MCF 10A (cell line): Measurements from ENCODE around the gene ADRB1. TPM values are rescaled to one million over a fixed set of nuclear protein-coding genes. Genes with fewer than 3 reads are reported as not detected.

Experiments used
- BruUV-seq: library from RNA; stranded (reverse); fragments of 400-500 nt; replicated peaks from 2 replicates; lab custom pipeline; 2021; lab: Mats Ljungman, UMichigan
- CTCF ChIA-PET: fragments of 300-600 bp; sonication (Branson Sonifier 250); formaldehyde crosslinking; extraction: SDS; loops from one replicate; lab custom pipeline; 2021; ENCODE audit warnings: antibody characterized with exemption, inconsistent platforms; lab: Yijun Ruan, JAX
- POLR2A ChIA-PET: fragments of 300-600, 350-650 bp; sonication (Branson Sonifier 250); formaldehyde crosslinking; extraction: SDS; loops from one replicate; lab custom pipeline; 2020; ENCODE audit warnings: antibody characterized with exemption, inconsistent platforms; lab: Yijun Ruan, JAX
- DNase-seq: peaks from one replicate; pipeline ENCODE4 v3.0.0-alpha.2; 2018; ENCODE audit not compliant: unreplicated experiment
- H3K27ac Mint-ChIP-seq: one replicate; pipeline ENCODE4 v1.8.0; 2022; ENCODE audit warnings: mild to moderate bottlenecking, low read depth, mixed read lengths; ENCODE audit not compliant: unreplicated experiment
- H3K27me3 Mint-ChIP-seq: one replicate; pipeline ENCODE4 v1.8.0; 2022; ENCODE audit warnings: mixed read lengths; ENCODE audit not compliant: insufficient read depth, unreplicated experiment
- H3K36me3 Mint-ChIP-seq: one replicate; pipeline ENCODE4 v1.8.0; 2022; ENCODE audit warnings: mild to moderate bottlenecking, moderate library complexity, mixed read lengths; ENCODE audit not compliant: insufficient read depth, unreplicated experiment
- H3K4me1 Mint-ChIP-seq: one replicate; pipeline ENCODE4 v1.8.0; 2022; ENCODE audit warnings: mixed read lengths; ENCODE audit not compliant: insufficient read depth, unreplicated experiment
- H3K4me3 Mint-ChIP-seq: one replicate; pipeline ENCODE4 v1.8.0; 2022; ENCODE audit warnings: mild to moderate bottlenecking, moderate library complexity, mixed read lengths; ENCODE audit not compliant: unreplicated experiment
- H3K9me3 Mint-ChIP-seq: one replicate; pipeline ENCODE4 v1.8.0; 2022; ENCODE audit warnings: mixed read lengths; ENCODE audit not compliant: unreplicated experiment
- intact Hi-C: fragments of 100-400 bp; cut with micrococcal nuclease; formaldehyde crosslinking; loops from 2 replicates; pipeline ENCODE4 v1.14.1; 2022
- total RNA-seq: library from RNA; stranded (reverse); gene quantifications from 2 replicates; pipeline ENCODE4 v1.2.3, GENCODE V29; 2022
- TF ChIP-seq, protein P1 (sequence below): fragments of 200-600 bp; IDR thresholded peaks from one replicate; pipeline ENCODE4 v1.8.0; 2022; ENCODE audit warnings: antibody characterized with exemption, mild to moderate bottlenecking; ENCODE audit not compliant: unreplicated experiment

The ADRB1 gene
- total RNA-seq, 1 experiment from 2014 or later: 0.28 TPM

DNA sequence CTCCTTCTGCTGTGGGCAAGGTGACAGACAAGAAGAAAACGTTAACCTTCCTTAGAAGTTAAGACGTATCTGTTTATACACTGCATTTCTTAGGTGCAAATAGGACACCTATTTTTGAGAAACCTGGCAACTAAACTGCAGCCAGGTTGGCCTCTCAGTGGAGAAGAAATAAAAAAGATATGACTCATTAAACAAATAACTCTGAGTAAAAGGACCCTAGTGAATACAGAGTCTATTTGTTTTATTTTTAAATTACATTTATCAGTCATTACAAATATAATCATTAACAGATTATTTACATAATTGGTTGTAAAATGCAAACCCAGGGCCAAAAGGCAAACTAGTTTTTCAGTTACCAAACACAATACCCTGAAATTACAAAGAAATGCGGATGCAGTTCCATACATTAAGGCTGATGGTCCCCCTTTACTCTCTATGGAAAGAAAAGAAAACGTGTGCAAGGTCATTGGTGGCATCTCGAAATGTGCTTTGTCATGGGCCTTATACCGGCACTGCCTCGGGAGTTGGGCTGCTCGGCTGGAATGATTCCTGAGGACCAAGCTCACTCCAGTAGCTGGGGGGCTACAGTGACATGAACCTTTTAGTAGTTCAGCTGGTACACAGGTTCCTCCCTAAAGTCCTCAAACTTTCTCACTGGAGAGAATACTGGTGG is 38.4 kb downstream of the ADRB1 start:
- DNase-seq: no peak
- POLR2A ChIA-PET: interaction anchor here (0.7 kb wide), 1 partner anchor 43 kb away, joined by 4 read pairs; no protein-coding TSS in a partner anchor

DNA sequence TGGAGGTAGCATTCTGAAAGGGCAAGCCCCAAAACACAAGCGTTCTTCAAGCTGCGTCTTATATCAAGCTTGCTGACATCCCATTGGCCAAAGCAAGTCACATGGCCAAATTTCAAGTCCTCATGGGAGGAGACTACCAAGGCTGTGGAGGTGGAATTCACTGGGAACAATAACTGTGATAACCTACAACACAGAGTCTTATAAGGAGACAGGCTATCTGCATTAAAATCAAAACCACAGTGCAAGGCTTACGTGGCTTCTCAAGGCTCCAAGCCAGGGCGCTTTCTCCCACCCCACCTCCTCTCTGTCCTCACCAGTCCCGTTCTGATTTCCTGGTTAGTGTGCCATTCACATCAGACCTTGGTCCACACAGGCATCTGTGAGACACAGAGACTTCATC is 39.4 kb downstream of the ADRB1 start:
- POLR2A ChIA-PET: no interaction called here
- CTCF ChIA-PET: no interaction called here
- no TSS peak for BruUV-seq
- Mint-ChIP-seq H3K4me3 (no peak overlapping the region), H3K27me3 (no peaks in the 10 kb centered on the region), H3K27ac (no peak overlapping the region), H3K4me1 (peaks cover 4% of the 10 kb centered on the region), H3K36me3 (peaks cover 6% of the 10 kb centered on the region), H3K9me3 (no peaks in the 10 kb centered on the region)
- TF ChIP-seq, protein P1, sequence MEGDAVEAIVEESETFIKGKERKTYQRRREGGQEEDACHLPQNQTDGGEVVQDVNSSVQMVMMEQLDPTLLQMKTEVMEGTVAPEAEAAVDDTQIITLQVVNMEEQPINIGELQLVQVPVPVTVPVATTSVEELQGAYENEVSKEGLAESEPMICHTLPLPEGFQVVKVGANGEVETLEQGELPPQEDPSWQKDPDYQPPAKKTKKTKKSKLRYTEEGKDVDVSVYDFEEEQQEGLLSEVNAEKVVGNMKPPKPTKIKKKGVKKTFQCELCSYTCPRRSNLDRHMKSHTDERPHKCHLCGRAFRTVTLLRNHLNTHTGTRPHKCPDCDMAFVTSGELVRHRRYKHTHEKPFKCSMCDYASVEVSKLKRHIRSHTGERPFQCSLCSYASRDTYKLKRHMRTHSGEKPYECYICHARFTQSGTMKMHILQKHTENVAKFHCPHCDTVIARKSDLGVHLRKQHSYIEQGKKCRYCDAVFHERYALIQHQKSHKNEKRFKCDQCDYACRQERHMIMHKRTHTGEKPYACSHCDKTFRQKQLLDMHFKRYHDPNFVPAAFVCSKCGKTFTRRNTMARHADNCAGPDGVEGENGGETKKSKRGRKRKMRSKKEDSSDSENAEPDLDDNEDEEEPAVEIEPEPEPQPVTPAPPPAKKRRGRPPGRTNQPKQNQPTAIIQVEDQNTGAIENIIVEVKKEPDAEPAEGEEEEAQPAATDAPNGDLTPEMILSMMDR: no peak
- intact Hi-C loops: no loop called here
- no peak for DNase-seq

More for the DNA sequence above, 38.4 kb downstream of the ADRB1 start:
- Mint-ChIP-seq H3K27me3 (no peaks in the 10 kb centered on the region), H3K4me1 (peaks cover 4% of the 10 kb centered on the region), H3K36me3 (peaks cover 6% of the 10 kb centered on the region), H3K27ac (no peak overlapping the region), H3K9me3 (no peaks in the 10 kb centered on the region), H3K4me3 (no peak overlapping the region)
- TF ChIP-seq, protein P1: no peak
- intact Hi-C loops: no loop called here
- CTCF ChIA-PET: no interaction called here
- no TSS peak for BruUV-seq

DNA sequence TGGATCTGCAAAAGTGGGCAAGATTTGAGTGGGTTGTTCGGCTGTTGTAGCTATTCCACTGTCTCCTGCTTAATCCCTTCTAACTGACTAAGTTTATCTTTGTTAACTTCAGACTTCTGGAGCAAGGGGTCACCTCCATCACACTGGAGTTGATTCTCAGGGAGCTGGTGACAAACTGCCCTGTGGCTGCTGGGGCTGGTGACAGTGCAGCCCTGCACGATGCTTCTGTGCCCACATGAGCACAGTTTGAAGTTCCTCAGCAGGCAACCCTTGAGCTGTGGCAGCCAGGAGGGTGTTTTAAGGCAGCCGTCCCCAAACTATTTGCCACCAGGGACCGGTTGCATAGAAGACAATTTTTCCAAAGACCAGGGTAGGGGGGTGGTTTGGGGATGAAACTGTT is 40.5 kb downstream of the ADRB1 start:
- CTCF ChIA-PET: no interaction called here

DNA sequence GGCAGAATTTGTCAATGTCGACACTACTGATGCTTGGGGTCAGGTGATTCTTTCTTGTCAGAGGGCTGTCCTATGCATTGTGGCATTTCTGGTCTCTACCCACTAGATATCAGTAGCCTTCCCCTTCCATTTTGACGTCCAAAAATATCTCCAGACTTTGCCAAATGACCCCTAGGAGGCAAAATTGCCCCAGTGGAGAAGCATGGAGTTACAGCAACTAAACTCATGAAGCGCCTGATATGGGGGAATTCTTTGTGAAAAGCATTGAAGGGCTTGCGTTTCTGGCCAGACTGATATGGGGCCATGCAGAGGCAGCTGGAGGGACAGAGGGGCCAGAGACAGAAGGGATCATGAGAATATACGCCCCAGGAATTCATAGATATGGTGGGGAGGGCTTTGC is 43.6 kb downstream of the ADRB1 start:
- Mint-ChIP-seq H3K27me3 (no peaks in the 10 kb centered on the region), H3K4me1 (no peaks in the 10 kb centered on the region), H3K27ac (no peak overlapping the region), H3K9me3 (no peaks in the 10 kb centered on the region), H3K36me3 (peaks cover 6% of the 10 kb centered on the region), H3K4me3 (no peak overlapping the region)
- CTCF ChIA-PET: interaction anchor here (0.5 to 1.2 kb wide), 4 partner anchors 19 to 1204 kb away, joined by 3 read pairs; no protein-coding TSS in a partner anchor
- POLR2A ChIA-PET: no interaction called here
- no peak for DNase-seq
- no TSS peak for BruUV-seq
- intact Hi-C loops: no loop called here
- TF ChIP-seq, protein P1: no peak

More for the DNA sequence above, 40.5 kb downstream of the ADRB1 start:
- DNase-seq: no peak
- Mint-ChIP-seq H3K27me3 (no peaks in the 10 kb centered on the region), H3K4me3 (no peak overlapping the region), H3K27ac (no peak overlapping the region), H3K9me3 (no peaks in the 10 kb centered on the region), H3K36me3 (peaks cover 6% of the 10 kb centered on the region), H3K4me1 (peaks cover 4% of the 10 kb centered on the region)
- POLR2A ChIA-PET: no interaction called here
- no TSS peak for BruUV-seq
- intact Hi-C loops: no loop called here
- TF ChIP-seq, protein P1: no peak
